Stomach (tissue), 4 donors: ENCODE results near the gene CRIM1.

ENCODE experiments used
- POLR2A ChIP-seq, 4 donors: fragments of 450-650 bp; IDR thresholded peaks; one replicate each; pipeline ENCODE4 v1.6.1; 2016; ENCODE audit warnings: antibody characterized with exemption in 4 of 4, control low read depth in 2 of 4, mild to moderate bottlenecking in 1 of 4, moderate library complexity in 1 of 4
- TF ChIP-seq, protein P1 (sequence below), 7 experiments: fragments of 450-650 bp in 4 of 7; fragments of 200-600 bp in 3 of 7; sonication (generic) in 3 of 7; IDR thresholded peaks; one replicate each; pipeline ENCODE4 v1.5.1; 2016 to 2019; ENCODE audit warnings: antibody characterized with exemption in 7 of 7, control low read depth in 2 of 7, mild to moderate bottlenecking in 1 of 7

DNA sequence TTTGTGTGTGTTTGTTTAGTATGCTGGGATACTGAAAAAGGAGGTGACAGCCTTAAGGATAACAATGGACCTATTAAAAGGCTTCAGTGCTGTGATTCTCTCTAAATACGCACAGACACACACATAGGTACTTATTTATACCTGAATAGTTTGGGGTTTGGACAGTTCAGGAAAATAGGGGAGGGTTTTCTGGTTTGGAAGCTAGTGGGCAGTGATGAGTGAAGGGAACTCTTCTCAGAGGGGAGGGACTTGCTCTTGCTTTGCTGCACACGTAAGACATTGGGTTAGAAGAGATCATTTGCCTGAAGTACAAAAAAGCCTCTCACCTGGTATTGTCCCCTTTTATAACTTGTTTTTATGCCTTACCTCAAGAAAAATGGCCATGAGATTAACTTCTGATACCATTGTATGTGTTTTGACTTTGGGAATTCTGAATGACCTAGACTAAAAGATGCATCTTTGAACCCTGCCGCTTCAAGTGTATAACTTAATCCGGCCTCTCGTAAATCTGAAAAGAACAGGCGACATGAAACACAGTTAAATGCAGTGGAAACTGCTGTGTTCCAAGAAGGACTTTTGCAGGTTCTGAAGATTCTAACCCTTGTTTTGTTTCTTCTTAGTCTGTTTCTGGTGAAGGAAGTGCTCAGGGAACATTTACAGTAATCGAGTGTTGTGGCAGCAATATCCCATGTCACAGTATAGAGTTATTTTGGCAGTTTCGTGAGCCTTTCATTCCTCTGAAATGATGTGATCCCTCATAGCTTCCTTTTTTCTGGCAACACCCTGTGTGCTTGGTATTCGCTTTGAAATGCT, 2.5 kb downstream of the CRIM1 start:
- TF ChIP-seq, protein P1, sequence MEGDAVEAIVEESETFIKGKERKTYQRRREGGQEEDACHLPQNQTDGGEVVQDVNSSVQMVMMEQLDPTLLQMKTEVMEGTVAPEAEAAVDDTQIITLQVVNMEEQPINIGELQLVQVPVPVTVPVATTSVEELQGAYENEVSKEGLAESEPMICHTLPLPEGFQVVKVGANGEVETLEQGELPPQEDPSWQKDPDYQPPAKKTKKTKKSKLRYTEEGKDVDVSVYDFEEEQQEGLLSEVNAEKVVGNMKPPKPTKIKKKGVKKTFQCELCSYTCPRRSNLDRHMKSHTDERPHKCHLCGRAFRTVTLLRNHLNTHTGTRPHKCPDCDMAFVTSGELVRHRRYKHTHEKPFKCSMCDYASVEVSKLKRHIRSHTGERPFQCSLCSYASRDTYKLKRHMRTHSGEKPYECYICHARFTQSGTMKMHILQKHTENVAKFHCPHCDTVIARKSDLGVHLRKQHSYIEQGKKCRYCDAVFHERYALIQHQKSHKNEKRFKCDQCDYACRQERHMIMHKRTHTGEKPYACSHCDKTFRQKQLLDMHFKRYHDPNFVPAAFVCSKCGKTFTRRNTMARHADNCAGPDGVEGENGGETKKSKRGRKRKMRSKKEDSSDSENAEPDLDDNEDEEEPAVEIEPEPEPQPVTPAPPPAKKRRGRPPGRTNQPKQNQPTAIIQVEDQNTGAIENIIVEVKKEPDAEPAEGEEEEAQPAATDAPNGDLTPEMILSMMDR (IDR thresholded peaks at IDR 0.05), result peak in 3 of 7 experiments; percentile 8 to 40 (median 31)
- TF ChIP-seq POLR2A (IDR thresholded peaks at IDR 0.05), result no peak
